T1000 (cell line): Measurements from ENCODE around the gene ESCO1.

ENCODE experiments used
- DNase-seq: peaks from one replicate; lab custom pipeline; 2025; ENCODE audit warnings: mixed read lengths; lab: John Stamatoyannopoulos, UW

ESCO1 gene

GRCh38 chr18:21489119-21489750, 111.3 kb downstream of the ESCO1 start:
- DNase-seq: no peak

GRCh38 chr18:21486905-21487437, 113.5 kb downstream of the ESCO1 start:
- no peak for DNase-seq

- no peak for DNase-seq
These were observed 115.5 kb downstream of the ESCO1 start for GRCh38 chr18:21484851-21485636.

- DNase-seq: no peak
These were observed 117.5 kb downstream of the ESCO1 start for GRCh38 chr18:21483051-21483450.

GRCh38 chr18:21481739-21482138, 118.8 kb downstream of the ESCO1 start:
- DNase-seq: no peak

- no peak for DNase-seq
These were observed 120.8 kb downstream of the ESCO1 start for GRCh38 chr18:21479721-21480120.
